ENCODE results near the gene ANKZF1.
"Not testable (repeated sequence)": the region's sequence is repeated elsewhere in the genome, so short reads cannot be mapped to it uniquely, and the experiment has no call there.

ANKZF1 gene

DNA sequence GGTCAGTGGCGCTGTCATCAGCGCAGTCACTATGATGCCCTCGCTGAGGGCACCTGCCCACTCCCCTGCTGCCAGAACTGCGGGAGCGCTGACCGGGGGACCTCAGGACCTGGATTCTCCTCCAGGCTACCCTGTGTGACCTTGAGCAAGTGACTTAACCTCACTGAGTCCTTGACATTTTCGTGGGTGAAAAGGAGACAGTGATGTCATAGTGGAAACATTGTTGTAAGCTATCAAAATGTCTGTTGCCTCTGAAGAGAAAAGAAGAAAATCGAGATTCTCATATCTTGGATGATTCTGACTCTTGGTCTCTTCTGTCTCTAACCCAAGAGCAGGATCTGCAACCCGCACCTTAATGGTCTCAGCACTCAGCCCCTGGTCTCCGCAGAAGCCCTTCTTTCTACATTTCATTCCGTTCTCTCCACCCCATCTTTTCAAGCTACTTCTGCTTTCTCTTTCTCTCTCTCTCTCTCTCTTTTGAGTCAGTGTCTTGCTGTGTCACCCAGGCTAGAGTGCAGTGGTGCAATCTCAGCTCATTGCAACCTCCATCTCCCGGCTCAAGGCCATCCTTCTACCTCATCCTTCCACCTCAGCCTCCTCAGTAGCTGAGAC, 25.1 kb downstream of the ANKZF1 start:
- peak; percentile 67 to 82 (median 77) for DNase-seq

DNA sequence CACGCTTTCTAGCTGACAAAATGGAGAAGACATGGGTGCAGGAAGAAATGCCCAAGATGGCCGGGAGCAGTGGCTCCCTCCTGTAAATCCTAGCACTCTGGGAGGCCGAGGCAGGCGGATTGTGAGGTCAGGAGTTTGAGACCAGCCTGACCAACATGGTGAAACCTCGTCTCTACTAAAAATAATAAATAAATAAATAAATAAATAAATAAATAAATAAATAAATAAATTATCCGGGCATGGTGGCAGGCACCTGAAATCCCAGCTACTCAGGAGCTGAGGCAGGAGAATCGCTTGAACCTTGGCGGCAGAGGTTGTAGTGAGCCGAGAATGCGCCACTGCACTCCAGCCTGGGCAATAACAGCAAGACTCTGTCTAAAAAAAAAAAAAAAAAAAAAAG, 29.3 kb downstream of the ANKZF1 start:
- DNase-seq, result not testable (repeated sequence)

DNA sequence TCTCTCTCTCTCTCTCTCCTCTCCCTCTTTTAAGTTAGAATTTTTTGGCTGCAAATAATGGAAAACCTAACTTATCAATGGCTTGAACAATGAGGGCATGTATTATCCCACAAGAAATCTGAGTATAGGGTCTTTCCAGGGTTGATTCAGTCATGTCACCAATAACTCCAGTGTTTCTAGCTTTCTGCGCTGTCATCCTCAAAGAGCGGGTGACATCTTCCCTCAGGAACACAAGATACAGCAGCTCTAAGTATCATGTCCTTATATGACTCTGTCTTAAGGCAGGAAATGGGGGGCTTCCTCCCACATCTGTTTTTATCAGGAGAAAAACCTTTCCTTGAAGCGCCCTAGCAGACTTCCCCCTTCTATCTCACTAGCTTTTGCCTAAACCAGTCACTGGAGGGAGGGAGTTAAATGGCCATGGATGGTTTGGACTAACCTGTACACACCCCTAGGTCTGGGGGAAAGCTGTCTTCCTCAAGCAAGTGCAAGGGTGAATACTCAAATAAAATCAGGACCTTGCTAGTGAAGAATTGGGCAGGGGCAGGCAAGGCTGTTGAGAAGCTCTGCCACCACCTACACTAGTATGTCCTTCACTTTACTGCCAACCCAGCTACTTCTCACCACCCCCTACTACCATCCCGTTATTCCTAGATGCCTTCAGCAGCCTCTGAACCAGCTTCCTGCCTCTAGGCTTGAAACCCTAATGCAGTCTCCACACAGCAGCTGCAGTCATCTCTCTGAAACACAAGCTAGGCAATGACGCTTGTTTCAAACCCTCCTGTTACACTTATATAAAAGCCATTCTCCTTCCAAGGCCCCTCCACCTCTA, 31.6 kb downstream of the ANKZF1 start:
- no peak for DNase-seq

DNA sequence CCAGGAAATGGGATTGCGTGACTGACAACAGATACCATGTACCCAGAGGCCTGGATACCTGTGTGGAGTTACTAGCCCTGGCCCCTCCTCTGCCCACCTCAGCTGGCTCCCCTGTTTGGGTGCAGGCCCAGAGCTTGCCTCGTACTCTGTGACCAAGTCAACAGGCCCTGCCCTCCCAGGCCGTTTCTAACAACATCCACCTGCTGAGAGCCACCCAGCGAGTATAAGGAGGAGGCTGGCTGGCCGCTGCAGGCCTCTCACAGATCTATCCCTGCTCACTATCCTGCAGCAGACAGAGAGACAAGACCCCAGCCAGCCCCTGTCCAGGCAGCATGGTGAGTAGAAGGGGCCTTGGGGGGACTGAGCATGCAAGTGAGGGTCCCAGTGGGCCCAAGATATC, 36.6 kb downstream of the ANKZF1 start:
- DNase-seq, result no peak

DNA sequence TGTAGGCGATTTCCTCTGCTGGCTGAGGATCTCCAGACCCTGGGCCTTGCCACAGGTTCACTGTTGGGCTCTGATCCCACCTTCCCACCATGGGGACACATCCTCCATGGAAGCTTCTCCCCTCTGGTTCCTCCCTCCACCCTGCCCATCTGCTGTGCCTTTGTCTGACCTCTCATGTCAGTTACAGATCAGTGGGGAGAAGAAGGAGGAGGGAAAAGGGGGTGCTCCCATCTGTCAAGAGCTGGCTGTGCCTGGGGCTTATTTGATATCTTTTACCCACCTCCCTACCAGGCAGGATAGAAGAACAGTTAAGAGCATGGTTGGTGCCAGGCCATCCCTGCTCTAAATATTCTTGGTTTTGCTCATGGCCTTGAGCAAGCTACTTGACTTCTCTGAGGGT, 37.3 kb downstream of the ANKZF1 start:
- DNase-seq, result no peak

DNA sequence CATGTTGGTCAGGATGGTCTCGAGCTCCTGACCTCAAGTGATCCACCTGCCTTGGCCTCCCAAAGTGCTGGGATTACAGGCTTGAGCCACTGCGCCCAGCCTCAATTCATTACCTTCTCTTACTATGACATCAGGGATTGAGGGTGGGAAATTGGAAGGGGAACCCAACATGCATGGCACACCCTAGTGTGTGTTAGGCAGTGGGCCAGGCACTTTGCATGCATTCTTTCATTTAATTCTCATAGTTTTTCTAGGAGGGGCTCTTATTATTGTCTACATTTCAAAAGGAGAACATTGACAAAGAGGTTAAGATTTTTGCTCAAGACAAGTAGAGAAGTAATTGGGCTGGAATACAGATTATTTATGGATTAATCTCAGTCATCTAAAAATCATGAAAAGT, 38.7 kb downstream of the ANKZF1 start:
- no peak for DNase-seq

DNA sequence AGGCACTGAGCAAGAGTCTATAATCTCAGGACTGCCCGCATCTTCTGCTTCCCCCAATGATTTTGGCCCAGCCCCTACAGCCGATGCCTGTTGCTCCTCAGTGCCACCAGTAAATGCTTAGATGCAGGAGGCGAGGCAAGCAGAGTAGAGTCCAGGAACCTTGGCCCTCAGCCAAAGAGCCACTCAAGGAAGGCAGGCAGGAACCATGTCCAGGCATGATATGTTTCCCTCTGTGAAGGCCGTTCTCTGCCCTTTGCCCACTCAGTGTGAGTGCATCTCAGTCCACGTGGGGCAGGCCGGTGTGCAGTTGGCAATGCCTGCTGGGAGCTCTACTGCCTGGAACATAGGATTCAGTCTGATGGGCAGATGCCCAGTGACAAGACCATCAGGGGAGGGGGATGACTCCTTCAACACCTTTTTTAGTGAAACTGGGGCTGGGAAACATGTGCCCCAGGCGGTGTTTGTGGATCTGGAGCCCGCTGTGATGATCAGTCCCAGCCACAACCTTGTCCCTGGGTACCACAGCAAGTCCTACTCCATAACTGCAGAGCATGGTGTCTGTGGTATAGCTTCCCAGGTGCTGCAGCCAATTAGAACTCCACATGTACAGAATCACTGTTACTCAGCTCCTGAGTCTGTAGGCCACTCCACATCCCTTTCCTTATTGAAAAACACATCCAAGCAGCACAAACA, 39.9 kb downstream of the ANKZF1 start:
- DNase-seq, result no peak

DNA sequence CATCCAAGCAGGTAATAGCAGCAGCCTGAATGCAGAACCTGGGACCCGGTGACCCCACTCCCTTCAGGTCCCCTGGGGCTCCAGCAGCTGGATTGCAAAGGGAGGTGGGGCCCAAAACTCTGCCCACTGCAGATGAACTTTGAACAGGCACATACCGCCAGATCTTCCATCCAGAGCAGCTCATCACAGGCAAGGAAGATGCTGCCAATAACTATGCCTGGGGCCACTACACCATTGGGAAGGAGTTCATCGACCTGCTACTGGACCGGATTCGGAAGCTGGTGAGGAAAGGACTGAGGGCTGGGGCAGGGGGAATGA, 40.4 kb downstream of the ANKZF1 start:
- DNase-seq, result no peak

DNA sequence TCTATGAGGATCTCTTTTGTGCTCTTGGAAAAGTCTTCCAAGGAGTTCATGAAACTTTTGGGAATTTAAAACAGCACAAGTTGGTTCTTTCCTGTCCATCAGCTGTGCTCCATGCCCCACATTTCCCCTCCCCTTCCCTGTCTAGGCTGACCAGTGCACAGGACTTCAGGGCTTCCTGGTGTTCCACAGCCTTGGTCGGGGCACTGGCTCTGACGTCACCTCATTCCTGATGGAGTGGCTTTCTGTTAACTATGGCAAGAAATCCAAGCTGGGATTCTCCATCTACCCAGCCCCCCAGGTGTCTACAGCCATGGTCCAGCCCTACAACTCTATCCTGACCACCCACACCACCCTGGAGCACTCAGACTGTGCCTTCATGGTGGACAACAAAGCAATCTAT, 41.4 kb downstream of the ANKZF1 start:
- DNase-seq, result no peak

DNA sequence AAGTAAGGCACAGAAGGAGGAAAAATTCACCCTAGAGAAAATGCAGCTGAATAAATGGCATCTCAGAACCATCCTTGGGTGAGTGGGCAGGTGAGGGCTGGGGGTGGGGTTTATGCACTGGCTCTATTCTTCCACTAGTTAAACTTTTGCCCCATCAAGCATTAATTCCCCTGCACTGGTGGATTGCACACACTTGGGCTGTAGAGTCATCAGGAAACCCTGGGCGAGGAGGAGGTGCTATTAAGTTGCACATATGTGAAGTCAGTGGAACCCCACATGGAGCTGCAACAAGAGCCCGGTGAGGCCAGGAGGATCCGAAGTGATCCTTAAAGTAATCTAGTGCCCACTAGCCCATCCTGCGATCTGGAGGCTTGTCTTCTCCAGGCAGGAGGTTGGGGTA, 42.8 kb downstream of the ANKZF1 start:
- peak in 2 of 3 donors; percentile 32 to 44 for DNase-seq

DNA sequence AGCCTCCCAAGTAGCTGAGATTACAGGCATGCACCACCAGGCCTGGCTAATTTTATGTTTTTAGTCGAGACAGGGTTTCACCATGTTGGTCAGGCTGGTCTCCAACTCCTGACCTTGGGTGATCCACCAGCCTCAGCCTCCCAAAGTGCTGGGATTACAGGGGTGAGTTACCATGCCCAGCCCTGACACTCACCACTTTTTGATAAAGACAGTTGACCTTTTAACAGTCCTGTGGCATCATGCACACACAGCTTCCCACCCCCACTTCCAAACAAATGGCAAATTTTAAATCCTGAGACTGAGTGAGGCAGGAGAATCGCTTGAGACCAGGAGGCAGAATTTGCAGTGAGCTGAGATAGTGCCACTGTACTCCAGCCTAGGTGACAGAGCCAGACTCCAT, 43.4 kb downstream of the ANKZF1 start:
- DNase-seq, result peak; percentile 28 to 46 (median 46)

DNA sequence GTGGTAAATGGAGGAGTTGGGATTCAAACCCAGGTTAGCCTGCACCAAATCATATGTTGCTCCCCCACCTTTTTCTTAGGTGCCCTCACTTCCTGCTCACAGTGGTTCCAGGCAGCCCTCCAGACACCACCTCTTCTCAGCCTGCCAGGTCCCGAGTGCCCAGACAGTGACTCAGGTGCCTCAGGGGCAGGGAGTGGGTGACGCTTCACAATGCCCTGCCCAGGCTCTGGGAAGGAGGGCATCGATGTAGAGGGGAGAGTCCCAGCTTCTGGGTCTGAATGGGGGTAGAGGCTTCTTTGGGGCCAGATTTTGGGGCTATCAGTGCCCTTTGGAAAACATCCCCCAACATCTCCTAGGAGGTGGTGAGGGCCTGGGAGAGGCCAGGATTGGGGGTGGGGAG, 44.3 kb downstream of the ANKZF1 start:
- DNase-seq, result no peak

DNA sequence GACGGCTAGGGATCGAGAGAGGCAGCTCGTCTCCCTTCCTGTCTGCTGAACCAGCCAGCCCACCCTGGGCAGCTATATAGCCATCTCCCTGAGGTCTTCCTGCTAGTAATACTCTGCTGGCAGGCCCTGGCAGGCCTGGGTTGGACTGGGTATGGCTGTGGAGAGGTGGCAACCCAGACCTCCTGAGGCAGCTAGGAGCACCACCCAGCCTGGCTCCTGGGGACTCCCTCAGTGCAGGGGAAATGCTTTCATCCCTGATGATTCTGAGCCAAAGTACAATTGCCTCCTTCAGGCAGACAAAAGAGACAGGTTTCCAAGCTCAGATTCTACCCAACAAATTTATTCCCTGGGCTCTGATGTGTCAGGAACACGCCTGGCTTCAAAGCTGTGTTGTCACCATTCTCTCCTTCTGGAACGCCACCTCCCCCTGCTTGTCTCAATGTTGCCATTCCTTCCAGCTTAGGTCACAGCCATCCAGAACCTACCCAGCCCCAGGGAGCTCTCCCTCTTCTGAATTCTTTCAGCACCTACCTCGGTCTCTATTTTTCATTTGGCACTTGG, 44.8 kb downstream of the ANKZF1 start:
- DNase-seq, result no peak

DNA sequence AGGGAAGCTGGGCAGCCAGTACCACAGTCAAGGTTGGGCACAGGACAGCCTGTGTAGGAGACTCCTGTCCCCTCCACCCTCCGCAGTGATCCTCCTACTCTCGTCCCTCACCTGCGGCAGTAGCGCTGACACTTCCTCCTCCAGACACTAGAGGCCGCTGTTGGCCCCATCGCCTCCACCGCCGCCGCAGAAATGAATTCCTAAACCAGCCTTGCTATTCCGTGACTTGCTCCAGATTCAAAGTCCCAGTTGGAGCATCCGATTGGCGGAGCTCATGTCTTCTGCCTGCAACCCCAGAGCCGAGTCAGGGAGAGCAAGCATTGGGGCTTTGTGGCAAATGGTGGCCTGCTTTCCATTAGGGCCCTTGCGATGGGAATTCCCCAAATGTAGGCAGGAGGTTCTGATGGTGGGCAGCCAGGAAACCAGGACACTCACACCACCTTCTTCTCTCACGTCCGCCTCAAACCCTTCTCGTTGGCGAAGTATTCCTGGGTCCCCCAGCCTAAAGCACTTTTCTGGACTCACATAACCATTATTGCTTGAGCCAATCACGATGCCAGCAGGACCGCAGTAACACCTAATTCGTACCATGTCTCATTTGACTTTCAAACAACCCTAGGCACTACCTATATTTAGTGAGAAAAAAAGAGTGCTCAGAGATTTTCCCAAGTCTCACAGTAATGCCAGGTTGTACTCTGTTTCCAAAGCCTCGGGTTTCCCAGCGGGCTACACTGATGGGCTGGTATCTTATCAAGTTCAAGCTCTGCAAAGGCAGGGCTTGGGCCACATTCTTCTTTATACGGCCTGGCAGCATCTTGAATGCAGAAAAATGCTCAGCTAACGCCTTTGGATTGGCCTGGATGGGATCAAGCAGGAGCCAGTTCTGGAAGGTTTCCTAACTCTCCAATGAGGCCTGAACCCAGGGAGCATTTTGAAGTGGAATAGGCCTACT, 48.4 kb downstream of the ANKZF1 start:
- peak; percentile 71 to 77 (median 76) for DNase-seq

DNA sequence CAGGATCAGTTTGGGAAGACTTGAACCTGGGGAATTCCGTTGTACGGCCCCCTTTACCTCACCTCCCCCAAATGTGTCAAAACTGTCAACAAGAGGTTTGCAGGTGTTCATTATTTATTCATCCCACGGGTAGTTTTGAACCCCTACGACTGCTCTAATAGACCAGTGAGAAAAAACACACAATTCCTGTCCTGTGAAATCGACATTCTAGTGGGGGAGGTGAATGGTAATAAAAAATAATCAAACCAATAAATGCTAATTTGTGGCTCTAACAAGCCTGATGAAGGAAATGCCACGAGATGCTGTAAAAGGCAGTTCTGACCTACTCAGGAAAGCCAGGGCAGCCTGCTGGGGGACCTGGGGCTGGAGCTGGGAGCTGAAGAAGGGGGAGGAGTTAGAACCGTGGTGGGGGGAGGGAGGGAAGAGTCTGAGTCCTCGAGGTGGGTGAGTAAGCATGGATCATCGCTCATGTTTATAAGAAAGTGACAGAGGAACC, 49.1 kb downstream of the ANKZF1 start:
- no peak for DNase-seq

DNA sequence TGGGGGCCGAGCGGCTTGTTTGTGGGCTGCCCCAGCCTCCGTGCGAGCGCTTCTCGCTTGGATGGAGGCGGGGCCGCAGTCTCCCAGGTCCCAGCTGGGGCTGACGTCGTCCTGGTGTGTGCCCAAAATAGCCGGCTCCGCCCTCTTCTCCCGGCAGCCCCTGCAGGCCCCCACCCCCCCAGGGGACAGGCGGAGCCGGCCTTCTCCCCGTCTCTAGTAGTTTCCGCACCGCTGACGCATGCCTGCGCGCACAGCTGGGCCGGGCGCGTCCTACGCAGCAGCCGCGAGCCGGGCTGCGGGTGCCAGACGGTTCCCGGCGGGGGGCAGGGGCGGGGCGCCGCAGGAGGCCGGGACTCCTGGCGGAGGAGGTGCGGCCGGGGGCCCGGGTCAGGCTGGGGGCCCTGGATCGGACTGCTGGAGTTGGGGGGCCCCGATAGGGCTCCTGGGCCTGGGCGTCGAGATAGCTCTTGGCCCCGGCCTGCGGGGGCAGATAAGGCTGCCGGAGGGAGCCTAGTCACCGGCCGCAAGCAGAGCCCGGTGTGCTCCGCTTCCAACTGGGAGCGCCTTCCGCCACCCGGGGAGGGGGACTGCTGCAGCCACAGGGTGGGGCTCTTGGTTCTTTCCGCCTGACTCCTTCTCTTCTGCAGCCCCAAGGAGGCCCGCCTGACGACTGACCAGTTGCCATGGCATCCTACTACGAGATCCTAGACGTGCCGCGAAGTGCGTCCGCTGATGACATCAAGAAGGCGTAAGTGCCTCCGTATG, 49.7 kb downstream of the ANKZF1 start, which contains the start of gene DNAJB2:
Gene DNAJB2, plus strand, starts transcription at position 216 of the 765 bp plus-strand sequence. Its CDS starts 468 bp downstream, at position 684.
- peak; percentile 100 for DNase-seq

DNA sequence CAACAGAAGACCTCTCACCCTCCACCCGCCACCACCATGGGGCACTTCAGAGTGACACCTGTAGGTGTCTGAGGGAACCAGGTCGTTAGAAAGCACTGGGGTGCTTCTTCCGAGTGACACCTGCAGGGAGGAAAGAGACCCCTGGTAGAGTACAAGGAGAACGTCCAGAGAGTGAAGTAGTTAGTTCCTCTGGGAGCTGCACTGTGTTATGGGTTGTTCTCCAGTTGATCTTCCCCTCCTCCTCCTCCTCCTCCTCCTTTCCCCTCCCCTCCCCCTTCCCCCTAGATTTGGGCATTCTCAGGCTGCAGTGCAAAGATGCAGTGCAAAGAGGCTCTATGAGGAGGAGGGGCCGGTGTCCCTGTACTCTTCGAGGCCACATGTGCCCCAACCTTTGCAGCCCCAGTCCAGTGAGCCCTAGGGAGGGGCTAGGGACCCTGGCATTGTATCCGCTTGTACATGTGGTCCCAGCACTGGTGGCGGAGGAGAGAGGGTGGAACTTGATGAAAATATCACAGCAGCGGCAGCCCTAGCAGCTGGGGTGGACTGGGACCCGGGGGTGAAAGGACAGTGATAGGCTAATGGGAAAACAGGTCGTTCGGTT, 50.4 kb downstream of the ANKZF1 start:
- no peak for DNase-seq

DNA sequence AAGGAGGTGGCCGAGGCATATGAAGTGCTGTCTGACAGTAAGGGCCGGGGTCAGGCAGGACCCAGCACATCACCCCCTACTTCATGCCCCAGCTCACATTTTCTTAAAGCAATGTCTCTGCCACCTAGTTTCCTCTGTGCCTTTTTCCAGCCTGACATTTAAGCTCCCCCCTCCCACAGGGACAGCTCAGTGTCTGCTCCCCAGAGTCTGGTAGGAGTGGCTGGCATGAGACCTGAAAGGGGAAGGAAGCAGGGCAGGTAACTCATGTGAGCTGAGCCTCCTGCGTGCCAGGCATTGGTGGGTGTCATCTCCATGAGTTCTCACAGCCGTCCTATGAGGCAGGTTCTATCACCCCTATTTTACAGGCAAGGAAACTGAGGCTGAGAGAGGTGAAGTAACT, 51.0 kb downstream of the ANKZF1 start:
- no peak for DNase-seq

DNA sequence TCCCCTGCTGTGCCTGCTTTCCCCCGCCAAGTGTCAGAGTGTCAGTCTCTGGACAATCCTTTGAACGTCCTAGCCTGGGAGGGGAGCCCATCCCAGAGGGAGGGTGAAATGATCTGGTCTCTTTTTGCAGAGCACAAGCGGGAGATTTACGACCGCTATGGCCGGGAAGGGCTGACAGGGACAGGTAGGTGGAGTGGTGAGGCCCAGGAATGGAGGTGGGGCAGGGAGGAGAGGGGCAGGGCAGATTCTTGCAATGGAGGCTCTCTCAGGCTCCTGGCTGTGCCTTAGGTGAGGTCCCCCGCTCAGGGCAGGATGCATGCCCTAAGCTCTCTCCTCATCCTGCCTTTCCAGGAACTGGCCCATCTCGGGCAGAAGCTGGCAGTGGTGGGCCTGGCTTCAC, 52.0 kb downstream of the ANKZF1 start:
- DNase-seq, result no peak

DNA sequence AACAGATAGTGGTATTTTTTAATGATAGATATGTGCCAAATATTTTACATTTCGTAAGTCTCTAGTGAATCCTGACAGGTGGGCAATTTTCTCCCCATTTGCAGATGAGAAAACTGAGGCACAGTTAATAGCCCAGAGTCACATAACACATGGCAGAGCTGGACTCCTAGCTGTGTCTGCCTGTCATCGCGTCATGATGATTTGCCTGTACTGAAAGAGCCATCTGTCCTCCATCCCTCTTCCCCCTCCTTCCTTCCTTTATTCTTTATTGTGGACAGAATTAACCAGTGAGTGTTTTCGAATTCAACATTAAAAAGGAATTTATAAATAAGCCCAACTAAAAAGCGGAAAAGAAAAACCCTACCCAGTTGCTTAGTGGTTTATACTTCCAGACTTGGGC, 52.8 kb downstream of the ANKZF1 start:
- no peak for DNase-seq

DNA sequence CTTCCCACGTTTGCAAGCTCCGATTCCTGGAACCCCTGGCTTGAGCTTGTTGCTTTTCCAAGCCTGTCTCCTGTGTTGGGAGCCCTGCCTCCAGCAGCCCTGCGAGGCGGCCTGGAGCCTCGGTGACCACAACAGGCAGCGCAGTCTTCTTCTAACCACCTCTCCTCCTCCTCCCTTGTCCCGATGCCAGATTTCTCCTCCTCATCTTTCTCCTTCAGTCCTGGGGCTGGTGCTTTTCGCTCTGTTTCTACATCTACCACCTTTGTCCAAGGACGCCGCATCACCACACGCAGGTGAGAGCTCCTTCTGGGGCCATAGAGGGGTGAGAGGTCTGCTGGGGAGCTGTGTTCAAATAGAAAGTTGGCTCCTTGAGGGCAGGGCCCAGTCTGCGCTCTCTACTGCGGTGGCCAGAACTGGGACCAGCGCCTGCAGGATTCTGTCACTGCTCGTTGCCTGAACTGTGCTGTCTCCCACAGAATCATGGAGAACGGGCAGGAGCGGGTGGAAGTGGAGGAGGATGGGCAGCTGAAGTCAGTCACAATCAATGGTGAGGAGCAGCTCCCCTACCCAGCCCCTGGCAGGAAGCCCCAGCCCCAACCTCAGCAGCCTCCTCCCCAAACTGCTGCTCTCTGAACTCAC, 53.5 kb downstream of the ANKZF1 start:
- DNase-seq, result no peak
